GM12878 (cell line): ENCODE measurements around the gene PTPRN2. TPM values are rescaled to one million over a fixed set of nuclear protein-coding genes. Genes with fewer than 3 reads are reported as not detected.

Experiments used
- ATAC-seq: fragments of 200-7000 bp; cut with Tn5 transposase; 3 replicates; pipeline ENCODE4 v1.9.1; 2020; ENCODE audit warnings: mild to moderate bottlenecking, moderate library complexity
- BruUV-seq: library from RNA; stranded (reverse); fragments of 400-500 nt; replicated peaks from 2 replicates; lab custom pipeline; 2021; lab: Mats Ljungman, UMichigan
- CTCF ChIA-PET: fragments of 300-600 bp; sonication (Branson Sonifier 250); formaldehyde crosslinking; extraction: SDS; loops from one replicate; lab custom pipeline; 2021; ENCODE audit warnings: inconsistent platforms; lab: Yijun Ruan, JAX
- POLR2A ChIA-PET: fragments of 350-600 bp; formaldehyde crosslinking; extraction: SDS; loops from one replicate; lab custom pipeline; 2021; ENCODE audit warnings: inconsistent platforms; lab: Charles Lee
- RAD21 ChIA-PET: fragments of 300-600 bp; sonication (Branson Sonifier 250); formaldehyde crosslinking; loops from one replicate; lab custom pipeline; 2023; ENCODE audit warnings: antibody characterized with exemption; ENCODE audit not compliant: unreplicated experiment; lab: Charles Lee
- SMC1A ChIA-PET: fragments of 300-600 bp; sonication (Branson Sonifier 250); formaldehyde crosslinking; loops from one replicate; lab custom pipeline; 2023; ENCODE audit not compliant: unreplicated experiment, uncharacterized antibody; lab: Charles Lee
- DNase-seq: peaks from one replicate; pipeline ENCODE4 v3.0.0-alpha.2; 2011; ENCODE audit warnings: low read depth, low spot score
- FAIRE-seq: peaks from 3 replicates; lab custom pipeline; 2011; peaks lifted over from hg19 to GRCh38; lab: Jason Lieb, UNC
- H2AFZ ChIP-seq: 2 replicates; pipeline ENCODE4 v1.6.0; 2011; ENCODE audit warnings: low read depth, low read length, control low read depth; ENCODE audit not compliant: control insufficient read depth
- H3K27ac ChIP-seq: 2 replicates; pipeline ENCODE4 v1.5.1; 2011; ENCODE audit warnings: control low read depth; ENCODE audit not compliant: control insufficient read depth, insufficient read depth
- H3K27me3 ChIP-seq, 2 experiments: replicated peaks in 1 of 2; 2 replicates each; pipeline versions ENCODE4 v1.6.0 to v1.6.1; 2011; ENCODE audit warnings: low read length in 1 of 2; ENCODE audit not compliant: control insufficient read depth in 2 of 2, insufficient read depth in 2 of 2
- H3K36me3 ChIP-seq, 2 experiments: 2 replicates each; pipeline ENCODE4 v1.5.1; 2011; ENCODE audit warnings: low read length in 1 of 2; ENCODE audit not compliant: control insufficient read depth in 2 of 2, insufficient read depth in 2 of 2
- H3K4me1 ChIP-seq: 2 replicates; pipeline ENCODE4 v1.6.1; 2011; ENCODE audit warnings: mild to moderate bottlenecking, low read length, moderate library complexity, mixed read lengths; ENCODE audit not compliant: control insufficient read depth, insufficient read depth
- H3K4me2 ChIP-seq: 2 replicates; pipeline ENCODE4 v1.6.0; 2011; ENCODE audit warnings: control low read depth; ENCODE audit not compliant: control insufficient read depth, insufficient read depth
- H3K4me3 ChIP-seq: fragments of 200-600 bp; sonication (generic); 2 replicates; pipeline ENCODE4 v1.5.1; 2016
- H3K79me2 ChIP-seq: 2 replicates; pipeline ENCODE4 v1.6.0; 2011; ENCODE audit warnings: low read length; ENCODE audit not compliant: control insufficient read depth, insufficient read depth
- H3K9ac ChIP-seq: 2 replicates; pipeline ENCODE4 v1.8.0; 2011; ENCODE audit warnings: low read length, control low read depth, mixed read lengths; ENCODE audit not compliant: control insufficient read depth, insufficient read depth
- H3K9me3 ChIP-seq: replicated peaks from 3 replicates; pipeline ENCODE4 v1.5.1; 2011; ENCODE audit warnings: mild to moderate bottlenecking, low read length; ENCODE audit not compliant: control insufficient read depth, insufficient read depth
- H4K20me1 ChIP-seq: 2 replicates; pipeline ENCODE4 v1.6.0; 2011; ENCODE audit not compliant: control insufficient read depth, insufficient read depth
- ASH2L ChIP-seq: fragments of 300-600, 200-600 bp; sonication (generic); IDR thresholded peaks from 2 replicates; pipeline ENCODE4 v1.6.1; 2017; ENCODE audit warnings: low read depth, mild to moderate bottlenecking, borderline replicate concordance
- CBX5 ChIP-seq: sonication (generic); IDR thresholded peaks from 2 replicates; pipeline ENCODE4 v1.6.1; 2016; ENCODE audit warnings: low read depth, moderate library complexity, mild to moderate bottlenecking, inconsistent platforms
- CHD2 ChIP-seq: IDR thresholded peaks from 2 replicates; pipeline ENCODE4 v1.6.1; 2011; ENCODE audit warnings: low read depth, low read length, improper control_type of control experiment, borderline replicate concordance
- CREM ChIP-seq: IDR thresholded peaks from 2 replicates; pipeline ENCODE4 v1.6.1; 2014; ENCODE audit warnings: antibody characterized with exemption, low read depth
- FOXM1 ChIP-seq: IDR thresholded peaks from 2 replicates; pipeline ENCODE4 v1.6.1; 2012; ENCODE audit warnings: low read depth, mild to moderate bottlenecking, inconsistent platforms, low read length, moderate library complexity
- IKZF1 ChIP-seq: fragments of 450-650 bp; conservative IDR thresholded peaks from 2 replicates; pipeline ENCODE4 v1.6.1; 2017; ENCODE audit warnings: antibody characterized with exemption, mild to moderate bottlenecking
- MTA3 ChIP-seq: IDR thresholded peaks from 2 replicates; pipeline ENCODE4 v1.6.1; 2012; ENCODE audit warnings: low read length, inconsistent platforms, borderline replicate concordance
- NR2C2 ChIP-seq: IDR thresholded peaks from 2 replicates; pipeline ENCODE4 v1.6.1; 2011; ENCODE audit warnings: borderline replicate concordance, low read depth; ENCODE audit not compliant: control insufficient read depth, insufficient read length
- POLR2AphosphoS2 ChIP-seq: IDR thresholded peaks from 2 replicates; pipeline ENCODE4 v1.6.1; 2011; ENCODE audit warnings: low read depth, mild to moderate bottlenecking, low read length, improper control_type of control experiment, moderate library complexity
- POU2F2 ChIP-seq: IDR thresholded peaks from 3 replicates; pipeline ENCODE4 v1.6.1; 2011; ENCODE audit warnings: low read depth, mild to moderate bottlenecking, low read length, borderline replicate concordance
- RBBP5 ChIP-seq: fragments of 200-600 bp; sonication (generic); conservative IDR thresholded peaks from 2 replicates; pipeline ENCODE4 v1.6.1; 2016
- SP1 ChIP-seq: IDR thresholded peaks from one replicate; pipeline ENCODE4 v1.6.1; 2011; ENCODE audit warnings: low read depth, low read length
- ZNF384 ChIP-seq: IDR thresholded peaks from 2 replicates; pipeline ENCODE4 v1.6.1; 2012; ENCODE audit warnings: low read depth, mild to moderate bottlenecking, low read length, improper control_type of control experiment, borderline replicate concordance
- WGBS: methylation state at CpG from one replicate; pipeline ENCODE4 v1.1.6; 2016; ENCODE audit warnings: low lambda C conversion rate; ENCODE audit not compliant: insufficient replicate concordance, insufficient coverage; ENCODE audit errors: missing lambda C conversion rate; 5-methylcytosine and 5-hydroxymethylcytosine counted together
- in situ Hi-C: fragments of 300-500 bp; cut with MboI; formaldehyde crosslinking; loops from 9 replicates; pipeline ENCODE4 v1.14.3; 2018; ENCODE audit warnings: mixed read lengths
- intact Hi-C: fragments of 100-400 bp; cut with micrococcal nuclease; formaldehyde crosslinking; loops from one replicate; pipeline ENCODE4 v1.14.2; 2022; ENCODE audit not compliant: unreplicated experiment
- polyA plus RNA-seq, 11 experiments: library from polyadenylated mRNA; depleted of rRNA in 4 of 11; unstranded in 6 of 11; stranded (reverse) in 5 of 11; fragments of >200 nt; fragmentation: Nextera tagmentation in 4 of 11; fragmentation: Illumina TruSeq in 1 of 11; extraction: Ambion mirVana in 4 of 11; extraction: Trizol in 1 of 11; gene quantifications; 1 replicate in 1 of 11; 2 replicates in 10 of 11; pipeline versions ENCODE4 v1.2.1 to v1.2.3, GENCODE V29; 2011 to 2016; ENCODE audit warnings: inconsistent platforms in 2 of 11, missing spikeins in 2 of 11, low read depth in 1 of 11
- total RNA-seq, 4 experiments: library from RNA; depleted of rRNA in 3 of 4; stranded (reverse); fragments of >200 nt in 3 of 4; fragmentation: Illumina TruSeq in 1 of 4; extraction: Trizol in 1 of 4; gene quantifications; 2 replicates each; pipeline versions ENCODE4 v1.2.1 to v1.2.3, GENCODE V29; 2013 to 2021
- TF ChIP-seq, protein P1 (sequence below): IDR thresholded peaks from 2 replicates; pipeline ENCODE4 v1.6.1; 2011; ENCODE audit warnings: mild to moderate bottlenecking, low read depth, low read length, moderate library complexity; ENCODE audit not compliant: insufficient replicate concordance
- TF ChIP-seq, protein P2 (sequence below): fragments of 450-650 bp; formaldehyde crosslinking; IDR thresholded peaks from 2 replicates; pipeline ENCODE4 v1.4.0; 2022; ENCODE audit warnings: mild to moderate bottlenecking, moderate library complexity
- TF ChIP-seq, protein P3 (sequence below): fragments of 450-650 bp; IDR thresholded peaks from 2 replicates; pipeline ENCODE4 v1.6.1; 2017; ENCODE audit warnings: mild to moderate bottlenecking, moderate library complexity

The PTPRN2 gene
- total and polyA plus RNA-seq, 10 of the 15 experiments (the other 5 are each of a cell fraction or from before 2014, with no cell fraction given), result 5.4 TPM; not detected in 9

DNA sequence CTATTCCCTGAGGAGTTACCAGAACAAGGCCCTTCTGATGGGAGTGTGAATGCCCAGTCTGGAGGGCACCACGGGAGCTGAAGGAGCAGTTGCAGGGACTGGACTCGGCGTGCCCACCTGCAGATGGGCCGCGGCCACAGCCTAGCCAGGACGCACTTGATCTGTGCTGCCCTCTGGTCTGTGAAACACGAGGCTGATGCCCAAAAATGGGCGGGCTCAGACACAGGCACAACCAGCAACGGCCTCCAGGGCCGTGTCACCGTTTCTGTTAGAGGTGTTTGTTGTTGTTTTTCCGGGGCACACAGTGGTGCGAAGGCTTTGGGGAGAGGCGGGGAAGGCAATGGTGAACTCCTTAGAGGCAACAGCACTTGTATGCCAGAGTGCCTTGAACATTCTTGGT lies 1015.0 kb downstream of the PTPRN2 start:
- Histone ChIP-seq H3K4me3 (no peak overlapping the region), H3K27ac (no peak overlapping the region), H3K79me2 (no peaks in the 10 kb centered on the region), H3K4me2 (no peak overlapping the region), H3K4me1 (no peaks in the 10 kb centered on the region; the same call in 1 of the 2 replicates), H3K9ac (no peak overlapping the region), H4K20me1 (no peaks in the 10 kb centered on the region), H3K9me3 (no peaks in the 10 kb centered on the region; the same call in 2 of the 3 replicates), H3K27me3 (no peaks in the 10 kb centered on the region), H3K36me3 (no peaks in the 10 kb centered on the region), H2AFZ (no peak overlapping the region)
- no TSS peak for BruUV-seq
- ChIA-PET CTCF (no interaction called here), RAD21 (no interaction called here), POLR2A (no interaction called here), SMC1A (interaction anchor here (0.5 kb wide), 1 partner anchor 1402 kb away, joined by 3 read pairs; no protein-coding TSS in a partner anchor)
- ATAC-seq (no peak), DNase-seq (no peak), FAIRE-seq (no peak)
- intact Hi-C loops, result no loop called here
- TF ChIP-seq, protein P1, sequence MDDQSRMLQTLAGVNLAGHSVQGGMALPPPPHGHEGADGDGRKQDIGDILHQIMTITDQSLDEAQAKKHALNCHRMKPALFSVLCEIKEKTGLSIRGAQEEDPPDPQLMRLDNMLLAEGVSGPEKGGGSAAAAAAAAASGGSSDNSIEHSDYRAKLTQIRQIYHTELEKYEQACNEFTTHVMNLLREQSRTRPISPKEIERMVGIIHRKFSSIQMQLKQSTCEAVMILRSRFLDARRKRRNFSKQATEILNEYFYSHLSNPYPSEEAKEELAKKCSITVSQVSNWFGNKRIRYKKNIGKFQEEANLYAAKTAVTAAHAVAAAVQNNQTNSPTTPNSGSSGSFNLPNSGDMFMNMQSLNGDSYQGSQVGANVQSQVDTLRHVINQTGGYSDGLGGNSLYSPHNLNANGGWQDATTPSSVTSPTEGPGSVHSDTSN, result no peak
- TF ChIP-seq, protein P2, sequence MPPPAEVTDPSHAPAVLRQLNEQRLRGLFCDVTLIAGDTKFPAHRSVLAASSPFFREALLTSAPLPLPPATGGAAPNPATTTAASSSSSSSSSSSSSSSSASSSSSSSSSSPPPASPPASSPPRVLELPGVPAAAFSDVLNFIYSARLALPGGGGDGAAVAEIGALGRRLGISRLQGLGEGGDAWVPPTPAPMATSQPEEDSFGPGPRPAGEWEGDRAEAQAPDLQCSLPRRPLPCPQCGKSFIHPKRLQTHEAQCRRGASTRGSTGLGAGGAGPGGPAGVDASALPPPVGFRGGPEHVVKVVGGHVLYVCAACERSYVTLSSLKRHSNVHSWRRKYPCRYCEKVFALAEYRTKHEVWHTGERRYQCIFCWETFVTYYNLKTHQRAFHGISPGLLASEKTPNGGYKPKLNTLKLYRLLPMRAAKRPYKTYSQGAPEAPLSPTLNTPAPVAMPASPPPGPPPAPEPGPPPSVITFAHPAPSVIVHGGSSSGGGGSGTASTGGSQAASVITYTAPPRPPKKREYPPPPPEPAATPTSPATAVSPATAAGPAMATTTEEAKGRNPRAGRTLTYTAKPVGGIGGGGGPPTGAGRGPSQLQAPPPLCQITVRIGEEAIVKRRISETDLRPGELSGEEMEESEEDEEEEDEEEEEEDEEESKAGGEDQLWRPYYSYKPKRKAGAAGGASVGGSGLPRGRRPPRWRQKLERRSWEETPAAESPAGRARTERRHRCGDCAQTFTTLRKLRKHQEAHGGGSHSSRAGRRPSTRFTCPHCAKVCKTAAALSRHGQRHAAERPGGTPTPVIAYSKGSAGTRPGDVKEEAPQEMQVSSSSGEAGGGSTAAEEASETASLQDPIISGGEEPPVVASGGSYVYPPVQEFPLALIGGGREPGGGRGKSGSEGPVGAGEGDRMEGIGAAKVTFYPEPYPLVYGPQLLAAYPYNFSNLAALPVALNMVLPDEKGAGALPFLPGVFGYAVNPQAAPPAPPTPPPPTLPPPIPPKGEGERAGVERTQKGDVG (CRISPR knock-in tag), result no peak
- TF ChIP-seq POLR2AphosphoS2, result no peak
- no peak for TF ChIP-seq IKZF1
- TF ChIP-seq FOXM1, result no peak
- TF ChIP-seq RBBP5, result no peak
- no peak for TF ChIP-seq NR2C2
- TF ChIP-seq, protein P3, sequence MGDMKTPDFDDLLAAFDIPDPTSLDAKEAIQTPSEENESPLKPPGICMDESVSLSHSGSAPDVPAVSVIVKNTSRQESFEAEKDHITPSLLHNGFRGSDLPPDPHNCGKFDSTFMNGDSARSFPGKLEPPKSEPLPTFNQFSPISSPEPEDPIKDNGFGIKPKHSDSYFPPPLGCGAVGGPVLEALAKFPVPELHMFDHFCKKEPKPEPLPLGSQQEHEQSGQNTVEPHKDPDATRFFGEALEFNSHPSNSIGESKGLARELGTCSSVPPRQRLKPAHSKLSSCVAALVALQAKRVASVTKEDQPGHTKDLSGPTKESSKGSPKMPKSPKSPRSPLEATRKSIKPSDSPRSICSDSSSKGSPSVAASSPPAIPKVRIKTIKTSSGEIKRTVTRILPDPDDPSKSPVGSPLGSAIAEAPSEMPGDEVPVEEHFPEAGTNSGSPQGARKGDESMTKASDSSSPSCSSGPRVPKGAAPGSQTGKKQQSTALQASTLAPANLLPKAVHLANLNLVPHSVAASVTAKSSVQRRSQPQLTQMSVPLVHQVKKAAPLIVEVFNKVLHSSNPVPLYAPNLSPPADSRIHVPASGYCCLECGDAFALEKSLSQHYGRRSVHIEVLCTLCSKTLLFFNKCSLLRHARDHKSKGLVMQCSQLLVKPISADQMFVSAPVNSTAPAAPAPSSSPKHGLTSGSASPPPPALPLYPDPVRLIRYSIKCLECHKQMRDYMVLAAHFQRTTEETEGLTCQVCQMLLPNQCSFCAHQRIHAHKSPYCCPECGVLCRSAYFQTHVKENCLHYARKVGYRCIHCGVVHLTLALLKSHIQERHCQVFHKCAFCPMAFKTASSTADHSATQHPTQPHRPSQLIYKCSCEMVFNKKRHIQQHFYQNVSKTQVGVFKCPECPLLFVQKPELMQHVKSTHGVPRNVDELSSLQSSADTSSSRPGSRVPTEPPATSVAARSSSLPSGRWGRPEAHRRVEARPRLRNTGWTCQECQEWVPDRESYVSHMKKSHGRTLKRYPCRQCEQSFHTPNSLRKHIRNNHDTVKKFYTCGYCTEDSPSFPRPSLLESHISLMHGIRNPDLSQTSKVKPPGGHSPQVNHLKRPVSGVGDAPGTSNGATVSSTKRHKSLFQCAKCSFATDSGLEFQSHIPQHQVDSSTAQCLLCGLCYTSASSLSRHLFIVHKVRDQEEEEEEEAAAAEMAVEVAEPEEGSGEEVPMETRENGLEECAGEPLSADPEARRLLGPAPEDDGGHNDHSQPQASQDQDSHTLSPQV, result no peak
- no peak for TF ChIP-seq MTA3
- no peak for TF ChIP-seq ZNF384
- TF ChIP-seq SP1, result no peak
- no peak for TF ChIP-seq POU2F2
- TF ChIP-seq CBX5, result no peak
- no peak for TF ChIP-seq CREM
- TF ChIP-seq CHD2, result no peak
- no peak for TF ChIP-seq ASH2L
- WGBS, result 46% methylated on average over 14 of the region's 14 CpGs
- in situ Hi-C loops, result no loop called here
